Measurements from ENCODE around the gene TMEM164.

TMEM164 gene

DNA sequence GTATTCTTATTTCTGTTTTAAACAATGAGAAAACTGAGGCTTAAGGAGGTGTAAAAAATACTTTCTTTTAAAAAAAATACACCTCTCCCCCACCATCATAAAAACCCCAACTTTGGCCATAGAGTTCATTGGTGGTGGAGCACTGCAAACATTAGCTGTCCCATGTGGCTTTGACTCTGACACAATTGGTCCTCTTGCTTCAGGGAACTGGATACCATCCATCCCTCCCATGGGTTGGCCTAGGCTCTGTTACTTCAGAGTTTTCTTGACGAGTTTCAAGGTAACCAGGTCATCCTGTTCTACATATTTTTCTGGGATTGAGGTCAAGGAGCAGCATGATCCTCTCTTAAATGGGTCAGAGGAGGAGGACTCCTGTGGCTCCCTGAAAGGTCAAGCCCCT lies 50.5 kb downstream of the TMEM164 start:
- Mint-ChIP-seq H3K27ac (no peak overlapping the region), H3K36me3 (ENCODE audit: insufficient read depth) (peaks cover 3% of the 10 kb centered on the region), H3K9me3 (no peaks in the 10 kb centered on the region), H3K4me3 (no peak overlapping the region), H3K27me3 (no peaks in the 10 kb centered on the region), H3K4me1 (ENCODE audit: low read depth in 2 of 2) (peaks cover 6 to 10% of the 10 kb centered on the region in 2 donors)
- no peak for ATAC-seq (replicated peaks)
- DNase-seq = no peak

- ATAC-seq (replicated peaks) = no peak
- Mint-ChIP-seq H3K4me1 (ENCODE audit: low read depth in 2 of 2) (peaks cover 4 to 15% of the 10 kb centered on the region in 2 donors), H3K36me3 (ENCODE audit: insufficient read depth) (peaks cover 3% of the 10 kb centered on the region)
Measured at GRCh38 chrX:110055616-110056015, 52.7 kb downstream of the TMEM164 start.

DNA sequence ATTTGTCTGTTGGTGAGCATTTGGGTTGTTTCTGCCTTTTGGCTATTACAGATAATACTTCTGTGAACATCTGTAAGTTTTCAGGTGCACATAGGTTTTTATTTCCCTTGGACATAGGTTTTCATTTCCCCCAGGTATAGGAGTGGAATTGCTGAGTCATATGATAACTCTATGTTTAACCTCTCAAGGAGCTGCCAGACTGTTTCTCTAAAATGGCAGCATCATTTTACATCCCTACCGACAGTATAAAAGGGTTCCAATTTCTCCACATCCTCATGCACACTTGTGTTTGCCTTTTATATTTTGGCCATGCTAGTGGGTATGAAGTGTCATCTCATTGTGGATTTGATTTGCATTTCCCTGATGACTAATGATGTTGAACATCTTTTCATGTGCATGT lies 53.5 kb downstream of the TMEM164 start:
- no peak for DNase-seq
- H3K4me3 Mint-ChIP-seq = no peak overlapping the region
- H3K4me1 Mint-ChIP-seq (ENCODE audit: low read depth in 2 of 2) = peaks cover 4 to 15% of the 10 kb centered on the region in 2 donors
- H3K9me3 Mint-ChIP-seq = no peaks in the 10 kb centered on the region
- no peak overlapping the region for H3K27ac Mint-ChIP-seq
- no peak for ATAC-seq (replicated peaks)
- H3K27me3 Mint-ChIP-seq = no peaks in the 10 kb centered on the region
- H3K36me3 Mint-ChIP-seq (ENCODE audit: insufficient read depth) = peaks cover 3% of the 10 kb centered on the region

More at GRCh38 chrX:110055616-110056015, 52.7 kb downstream of the TMEM164 start:
- no peak for DNase-seq
- Mint-ChIP-seq H3K4me3 (no peak overlapping the region), H3K9me3 (no peaks in the 10 kb centered on the region), H3K27ac (no peak overlapping the region), H3K27me3 (no peaks in the 10 kb centered on the region)

- Mint-ChIP-seq H3K4me3 (no peak overlapping the region), H3K27me3 (no peaks in the 10 kb centered on the region), H3K4me1 (ENCODE audit: low read depth in 2 of 2) (peaks cover 7 to 19% of the 10 kb centered on the region in 2 donors), H3K9me3 (no peaks in the 10 kb centered on the region), H3K36me3 (ENCODE audit: insufficient read depth) (peaks cover 3% of the 10 kb centered on the region), H3K27ac (no peak overlapping the region)
- ATAC-seq (replicated peaks) (no peak), DNase-seq (no peak)
Measured at GRCh38 chrX:110059410-110059809, 56.5 kb downstream of the TMEM164 start.

DNA sequence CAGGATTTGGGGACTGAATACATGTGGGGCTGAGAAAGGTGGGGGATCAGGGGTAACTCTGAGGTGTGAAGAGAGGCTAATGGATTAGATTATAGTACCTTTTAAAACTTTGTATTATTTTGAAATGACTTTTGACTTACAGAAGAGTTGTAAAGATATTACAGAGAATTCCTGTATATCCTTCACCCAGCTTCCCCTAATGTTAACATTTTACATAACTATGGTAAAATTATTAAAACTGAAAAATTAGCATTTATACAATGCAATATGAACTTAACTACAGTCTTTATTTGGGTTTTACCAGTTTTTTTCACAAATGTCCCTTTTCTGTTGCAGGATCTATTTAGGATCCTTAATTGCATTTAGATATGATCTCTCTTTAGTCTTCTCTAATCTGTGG lies 57.4 kb downstream of the TMEM164 start:
- no peak for DNase-seq
- H3K9me3 Mint-ChIP-seq = no peaks in the 10 kb centered on the region
- no peak overlapping the region for H3K27ac Mint-ChIP-seq
- H3K36me3 Mint-ChIP-seq (ENCODE audit: insufficient read depth) = peaks cover 3% of the 10 kb centered on the region
- H3K27me3 Mint-ChIP-seq = no peaks in the 10 kb centered on the region
- H3K4me3 Mint-ChIP-seq = no peak overlapping the region
- no peak for ATAC-seq (replicated peaks)
- peaks cover 7 to 19% of the 10 kb centered on the region in 2 donors for H3K4me1 Mint-ChIP-seq (ENCODE audit: low read depth in 2 of 2)

DNA sequence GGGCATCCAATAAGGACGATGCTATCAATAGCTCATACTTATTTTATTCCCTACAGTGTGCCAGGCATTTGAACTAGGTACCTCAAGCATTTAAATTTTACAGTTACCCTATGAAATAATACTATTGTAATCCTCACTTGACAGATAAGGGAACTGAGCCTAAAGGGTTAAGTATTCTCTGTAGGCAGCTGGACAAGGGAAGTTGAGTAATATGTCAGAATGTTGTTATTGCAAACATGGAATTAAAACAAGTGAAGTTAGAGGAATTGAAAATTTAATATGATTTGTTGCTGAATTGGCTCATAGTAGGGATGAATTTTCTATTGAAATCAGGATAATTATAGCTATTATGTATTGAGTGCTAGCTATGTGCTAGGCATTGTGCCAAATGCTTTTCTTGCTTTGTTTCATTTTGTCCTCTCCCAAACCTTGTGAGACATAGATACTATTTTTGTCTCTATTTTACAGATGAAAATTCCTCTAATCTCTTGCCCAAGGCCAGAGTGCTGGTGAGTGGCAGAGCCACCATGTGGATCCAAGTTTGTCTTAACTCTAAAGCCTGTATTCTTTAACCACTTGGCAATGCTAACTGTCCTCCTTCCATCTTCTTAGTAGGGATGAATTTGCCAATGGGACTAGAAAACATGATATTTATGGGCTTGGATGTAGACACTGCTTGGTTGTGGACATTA lies 58.1 kb downstream of the TMEM164 start:
- Mint-ChIP-seq H3K9me3 (no peaks in the 10 kb centered on the region), H3K36me3 (ENCODE audit: insufficient read depth) (peaks cover 3% of the 10 kb centered on the region), H3K27ac (no peak overlapping the region), H3K4me1 (ENCODE audit: low read depth in 2 of 2) (peaks cover 7 to 14% of the 10 kb centered on the region in 2 donors), H3K27me3 (no peaks in the 10 kb centered on the region), H3K4me3 (no peak overlapping the region)
- no peak for DNase-seq
- no peak for ATAC-seq (replicated peaks)

- DNase-seq = no peak
- ATAC-seq (replicated peaks) = no peak
- no peaks in the 10 kb centered on the region for H3K9me3 Mint-ChIP-seq
- peaks cover 3% of the 10 kb centered on the region for H3K36me3 Mint-ChIP-seq (ENCODE audit: insufficient read depth)
- H3K27ac Mint-ChIP-seq = no peak overlapping the region
- H3K27me3 Mint-ChIP-seq = no peaks in the 10 kb centered on the region
- H3K4me1 Mint-ChIP-seq (ENCODE audit: low read depth in 2 of 2) = peaks cover 7 to 13% of the 10 kb centered on the region in 2 donors
- no peak overlapping the region for H3K4me3 Mint-ChIP-seq
Measured at GRCh38 chrX:110062919-110063318, 60.0 kb downstream of the TMEM164 start.

DNA sequence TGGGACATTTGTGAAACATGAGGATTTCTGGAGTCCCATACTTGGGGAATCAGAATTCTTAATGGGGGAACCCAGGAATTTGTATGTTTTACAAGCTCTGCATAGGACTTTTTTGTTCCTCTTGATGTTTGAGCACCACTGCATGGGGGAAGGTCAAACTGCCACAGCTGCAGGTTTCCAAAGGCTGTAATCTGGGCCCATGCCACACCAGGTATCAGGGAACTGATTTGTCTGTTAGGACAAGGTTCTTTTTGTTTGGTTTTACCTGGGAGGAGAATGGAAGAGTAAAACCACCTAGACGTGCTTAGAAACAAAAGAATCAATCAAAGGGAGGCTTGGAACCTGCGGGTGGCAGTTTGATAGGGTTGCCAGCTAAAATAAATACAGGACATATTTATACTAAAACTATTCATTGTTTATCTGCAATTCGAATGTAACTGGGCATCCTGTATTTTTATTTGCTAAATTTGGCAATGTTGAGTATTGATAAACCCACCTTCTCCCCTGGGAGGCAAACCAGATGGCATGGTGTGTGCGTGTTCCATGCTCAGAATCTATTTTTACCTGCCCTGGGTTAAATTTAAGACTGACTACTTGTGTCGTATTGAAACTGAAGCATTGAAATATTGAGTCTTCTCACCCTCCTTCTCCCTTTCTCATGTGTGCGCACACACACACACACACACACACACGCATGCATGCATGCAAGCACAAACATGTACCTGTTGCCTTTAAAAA lies 63.7 kb downstream of the TMEM164 start:
- Mint-ChIP-seq H3K4me3 (no peak overlapping the region), H3K9me3 (no peaks in the 10 kb centered on the region), H3K27ac (peak overlapping the region; percentile 27 to 44), H3K27me3 (no peaks in the 10 kb centered on the region), H3K4me1 (ENCODE audit: low read depth in 2 of 2) (peaks cover 4 to 5% of the 10 kb centered on the region in 2 donors), H3K36me3 (ENCODE audit: insufficient read depth) (peaks cover 15% of the 10 kb centered on the region)
- DNase-seq (no peak), ATAC-seq (replicated peaks) (no peak)

DNA sequence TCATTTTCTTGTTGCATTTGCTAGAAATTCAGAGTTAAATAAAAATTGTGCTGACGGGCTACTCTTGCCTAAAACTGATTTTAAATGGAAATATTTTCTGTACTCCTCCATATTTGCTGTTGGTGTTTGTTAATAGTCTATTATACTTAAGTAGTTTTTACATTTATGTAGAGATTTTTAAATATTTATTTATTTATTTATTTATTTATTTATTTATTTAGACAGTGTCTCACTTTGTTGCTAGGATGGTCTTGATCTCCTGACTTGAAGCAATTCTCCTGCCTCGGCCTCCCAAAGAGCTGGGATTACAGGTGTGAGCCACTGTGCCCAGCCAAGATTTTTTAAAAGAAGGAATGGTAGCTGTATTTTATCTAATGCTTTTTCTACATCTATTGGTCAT lies 68.1 kb downstream of the TMEM164 start:
- H3K36me3 Mint-ChIP-seq (ENCODE audit: insufficient read depth) = peaks cover 20% of the 10 kb centered on the region

DNA sequence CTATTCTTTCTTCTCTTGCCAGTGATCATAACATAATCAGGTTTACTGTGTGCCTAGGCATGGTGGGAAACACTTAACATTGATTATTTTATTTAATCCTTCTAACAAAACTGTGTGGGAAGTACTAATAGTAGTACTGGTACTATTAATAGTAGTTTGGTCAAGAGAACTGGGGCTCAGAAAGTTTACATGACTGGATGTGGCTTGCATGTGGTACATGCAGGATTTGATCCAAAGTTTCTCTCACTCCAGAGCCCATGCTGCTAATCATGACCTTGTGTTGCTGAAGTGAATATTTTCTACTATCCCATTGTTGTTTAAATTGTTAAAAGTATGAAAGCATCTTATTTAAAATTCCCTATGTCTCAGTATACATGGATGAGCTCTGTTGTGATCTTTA lies 78.4 kb downstream of the TMEM164 start:
- no peak for DNase-seq
- Mint-ChIP-seq H3K9me3 (peaks cover 0 to 2% of the 10 kb centered on the region in 2 donors), H3K27me3 (no peaks in the 10 kb centered on the region), H3K4me3 (no peak overlapping the region), H3K36me3 (ENCODE audit: insufficient read depth) (no peaks in the 10 kb centered on the region), H3K4me1 (ENCODE audit: low read depth in 2 of 2) (peaks cover 0 to 12% of the 10 kb centered on the region in 2 donors), H3K27ac (peak overlapping the region in 1 of 2 donors; percentile 21)
- ATAC-seq (replicated peaks) = no peak

More for the DNA sequence above, 68.1 kb downstream of the TMEM164 start:
- Mint-ChIP-seq H3K9me3 (peaks cover 0 to 1% of the 10 kb centered on the region in 2 donors), H3K27ac (no peak overlapping the region), H3K4me1 (ENCODE audit: low read depth in 2 of 2) (peaks cover 0 to 3% of the 10 kb centered on the region in 2 donors), H3K27me3 (no peaks in the 10 kb centered on the region), H3K4me3 (no peak overlapping the region)
- ATAC-seq (replicated peaks) (no peak), DNase-seq (no peak)

GRCh38 chrX:110081740-110082139 lies 78.8 kb downstream of the TMEM164 start:
- Mint-ChIP-seq H3K9me3 (peaks cover 0 to under 1% of the 10 kb centered on the region in 2 donors), H3K36me3 (ENCODE audit: insufficient read depth) (no peaks in the 10 kb centered on the region), H3K4me1 (ENCODE audit: low read depth in 2 of 2) (peaks cover 2 to 15% of the 10 kb centered on the region in 2 donors), H3K27me3 (no peaks in the 10 kb centered on the region), H3K27ac (peak overlapping the region in 1 of 2 donors; percentile 21), H3K4me3 (no peak overlapping the region)
- DNase-seq (no peak), ATAC-seq (replicated peaks) (no peak)

DNA sequence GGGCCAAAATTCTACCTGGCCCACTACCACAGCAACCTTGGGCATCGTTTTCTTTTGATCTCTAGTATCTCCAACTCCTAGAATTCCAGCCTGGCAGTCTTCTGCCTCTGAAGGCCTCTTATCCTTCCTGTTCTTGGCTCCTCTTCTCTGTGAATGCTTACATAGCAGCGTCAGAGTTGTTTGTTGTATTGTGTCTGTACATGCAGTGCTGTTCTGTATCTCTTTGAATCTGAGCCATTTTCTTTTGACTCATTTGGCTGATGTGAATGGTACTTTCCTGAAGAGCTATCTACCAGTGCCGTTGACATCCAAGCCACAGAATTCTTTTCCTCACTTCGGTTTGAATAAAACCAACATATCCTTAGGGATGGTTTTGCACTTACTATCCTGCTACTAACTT lies 79.2 kb downstream of the TMEM164 start:
- H3K9me3 Mint-ChIP-seq = no peaks in the 10 kb centered on the region
- H3K27me3 Mint-ChIP-seq = no peaks in the 10 kb centered on the region
- peaks cover 2 to 18% of the 10 kb centered on the region in 2 donors for H3K4me1 Mint-ChIP-seq (ENCODE audit: low read depth in 2 of 2)
- no peaks in the 10 kb centered on the region for H3K36me3 Mint-ChIP-seq (ENCODE audit: insufficient read depth)
- H3K27ac Mint-ChIP-seq = peak overlapping the region in 1 of 2 donors; percentile 21
- no peak overlapping the region for H3K4me3 Mint-ChIP-seq
- ATAC-seq (replicated peaks) (no peak), DNase-seq (no peak)

DNA sequence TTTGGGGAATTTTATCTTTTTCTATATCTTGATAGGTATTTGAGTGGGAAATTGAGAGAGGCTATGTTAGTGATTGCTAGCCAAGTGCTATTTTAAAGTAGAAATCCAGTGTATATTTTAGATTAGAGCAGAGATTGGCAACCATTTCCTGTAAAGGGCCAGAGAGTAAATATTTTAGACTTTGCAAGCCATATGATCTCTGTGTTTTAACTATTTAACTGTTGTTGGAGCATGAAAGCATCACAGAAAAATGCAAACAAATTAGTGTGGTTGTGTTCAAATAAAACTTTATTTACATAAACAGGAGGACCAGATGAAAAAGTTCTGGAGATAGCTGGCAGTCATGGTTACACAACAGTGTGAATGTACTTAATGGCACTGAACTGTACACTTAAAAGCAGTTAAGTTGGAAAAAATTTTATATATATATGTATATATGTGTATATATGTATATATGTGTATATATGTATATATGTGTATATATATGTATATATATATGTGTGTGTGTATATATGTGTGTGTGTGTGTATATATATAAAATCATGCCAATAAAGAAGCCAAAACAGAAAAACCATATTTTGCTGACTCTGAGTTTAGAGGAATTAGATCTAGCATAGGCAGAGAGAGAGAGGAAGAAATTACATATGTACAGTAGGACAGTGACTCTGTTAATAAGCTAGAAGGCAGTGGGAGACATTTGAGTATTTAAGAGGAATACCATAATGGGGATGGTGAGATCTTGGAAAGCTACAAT lies 83.4 kb downstream of the TMEM164 start:
- DNase-seq (no peak), ATAC-seq (replicated peaks) (no peak)
- no peaks in the 10 kb centered on the region for H3K9me3 Mint-ChIP-seq
- H3K36me3 Mint-ChIP-seq (ENCODE audit: insufficient read depth) = peaks cover 3% of the 10 kb centered on the region
- H3K4me1 Mint-ChIP-seq (ENCODE audit: low read depth in 2 of 2) = peaks cover 9 to 22% of the 10 kb centered on the region in 2 donors
- peak overlapping the region in 1 of 2 donors; percentile 4 for H3K27ac Mint-ChIP-seq
- H3K27me3 Mint-ChIP-seq = no peaks in the 10 kb centered on the region
- H3K4me3 Mint-ChIP-seq = no peak overlapping the region

All from effector memory CD8-positive, alpha-beta T cell (primary cell).